IMR-90 (cell line): ENCODE data around the gene SH3BP5.

ENCODE experiments used
- BHLHE40 ChIP-seq: fragments of 150-350 bp; IDR thresholded peaks from 2 replicates; pipeline ENCODE4 v1.6.1; 2016; ENCODE audit warnings: mild to moderate bottlenecking, low read depth, low read length
- CEBPB ChIP-seq: IDR thresholded peaks from 2 replicates; pipeline ENCODE4 v1.6.1; 2012; ENCODE audit warnings: low read depth, low read length, improper control_type of control experiment
- TF ChIP-seq, protein P1 (sequence below): conservative IDR thresholded peaks from 2 replicates; pipeline ENCODE4 v1.5.1; 2012; ENCODE audit warnings: mild to moderate bottlenecking, low read depth, low read length, improper control_type of control experiment

DNA sequence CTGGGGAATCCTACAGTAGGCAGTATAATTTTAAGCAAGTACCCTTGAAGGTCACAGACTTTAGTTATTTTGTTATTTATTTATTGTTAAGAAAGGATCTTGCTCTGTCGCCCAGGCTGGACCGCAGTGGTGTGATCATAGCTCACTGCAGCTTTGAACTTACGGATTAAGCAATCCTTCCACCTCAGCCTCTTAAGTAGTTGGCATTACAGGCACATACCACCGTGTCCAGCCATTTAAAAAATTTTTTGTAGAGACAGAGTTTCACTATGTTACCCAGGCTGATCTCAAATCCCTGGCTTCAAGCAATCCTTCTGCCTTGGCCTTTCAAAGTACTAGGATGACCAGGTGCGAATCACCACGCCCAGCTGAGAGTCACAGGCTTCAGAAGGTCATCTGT is 22.1 kb upstream of the SH3BP5 start:
- TF ChIP-seq CEBPB = no peak
- no peak for TF ChIP-seq BHLHE40
- TF ChIP-seq, protein P1, sequence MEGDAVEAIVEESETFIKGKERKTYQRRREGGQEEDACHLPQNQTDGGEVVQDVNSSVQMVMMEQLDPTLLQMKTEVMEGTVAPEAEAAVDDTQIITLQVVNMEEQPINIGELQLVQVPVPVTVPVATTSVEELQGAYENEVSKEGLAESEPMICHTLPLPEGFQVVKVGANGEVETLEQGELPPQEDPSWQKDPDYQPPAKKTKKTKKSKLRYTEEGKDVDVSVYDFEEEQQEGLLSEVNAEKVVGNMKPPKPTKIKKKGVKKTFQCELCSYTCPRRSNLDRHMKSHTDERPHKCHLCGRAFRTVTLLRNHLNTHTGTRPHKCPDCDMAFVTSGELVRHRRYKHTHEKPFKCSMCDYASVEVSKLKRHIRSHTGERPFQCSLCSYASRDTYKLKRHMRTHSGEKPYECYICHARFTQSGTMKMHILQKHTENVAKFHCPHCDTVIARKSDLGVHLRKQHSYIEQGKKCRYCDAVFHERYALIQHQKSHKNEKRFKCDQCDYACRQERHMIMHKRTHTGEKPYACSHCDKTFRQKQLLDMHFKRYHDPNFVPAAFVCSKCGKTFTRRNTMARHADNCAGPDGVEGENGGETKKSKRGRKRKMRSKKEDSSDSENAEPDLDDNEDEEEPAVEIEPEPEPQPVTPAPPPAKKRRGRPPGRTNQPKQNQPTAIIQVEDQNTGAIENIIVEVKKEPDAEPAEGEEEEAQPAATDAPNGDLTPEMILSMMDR = no peak
